ENCODE data around the gene TNS4. TPM values are rescaled to one million over a fixed set of nuclear protein-coding genes. Genes with fewer than 3 reads are reported as not detected.

The TNS4 gene
- total and polyA plus RNA-seq, 4 experiments from 2014 or later: 0.18 to 1.8 (median 0.29) TPM

DNA sequence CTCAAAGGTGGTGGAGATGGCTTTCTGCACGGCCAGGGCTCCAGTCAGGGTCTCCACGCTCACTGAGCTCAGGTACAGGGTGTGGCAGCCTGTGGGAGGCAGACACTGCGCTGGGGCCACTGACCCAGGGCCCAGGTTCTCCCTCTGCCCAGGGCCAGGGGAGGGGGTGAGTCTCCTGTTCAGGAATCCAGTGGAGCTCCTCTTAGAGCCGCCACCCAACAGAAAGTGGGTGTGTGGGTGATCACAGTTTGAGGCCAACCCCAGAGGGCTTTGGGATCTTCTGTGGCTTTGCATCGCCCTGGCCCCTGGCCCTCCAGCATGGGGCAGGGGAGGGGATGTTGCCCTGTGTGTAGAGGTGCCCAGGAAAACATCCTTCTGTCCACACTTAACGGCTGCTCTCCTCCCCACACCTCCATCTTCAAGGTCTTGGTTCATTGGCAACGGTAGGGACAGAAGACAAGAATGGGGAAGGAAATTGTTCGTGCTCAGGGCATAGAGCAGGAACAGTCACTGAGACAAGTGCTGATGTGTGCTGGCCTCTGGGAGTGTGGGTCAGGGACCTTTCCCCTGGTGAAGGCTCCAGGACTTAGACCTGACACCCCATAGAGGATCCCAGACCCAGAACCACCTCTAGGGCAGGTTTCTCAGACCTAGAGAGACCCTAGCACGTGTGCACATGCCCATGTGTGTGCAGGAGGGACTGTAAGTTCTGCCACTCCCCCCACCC, 21.5 kb downstream of the TNS4 start:
- H3K36me3 Mint-ChIP-seq: no peaks in the 10 kb centered on the region
- ChIA-PET CTCF (ENCODE audit: partially characterized antibody) (interaction anchor here (0.7 to 10.1 kb wide), 8 partner anchors 10 to 136 kb away, joined by 3 to 91 read pairs (median 5); no protein-coding TSS in a partner anchor), POLR2A (ENCODE audit: partially characterized antibody) (interaction anchor here (0.6 to 7.0 kb wide), 33 partner anchors 8 to 1209 kb away, joined by 3 to 192 read pairs (median 4); partner anchors contain the start of genes EIF1, IGFBP4, SMARCE1 and TNS4)
- peaks cover 31 to 77% (median 49%) of the 10 kb centered on the region in 4 donors for H3K4me1 Mint-ChIP-seq
- Histone ChIP-seq H3K4me1 (ENCODE audit: insufficient read depth, low read length) (peaks cover 85% of the 10 kb centered on the region), H3K9me3 (ENCODE audit: control insufficient read depth in 1 of 2, low read length in 2 of 2) (no peaks in the 10 kb centered on the region), H3K36me3 (ENCODE audit: insufficient read depth, low read length) (no peaks in the 10 kb centered on the region), H3K27me3 (ENCODE audit: insufficient read depth, low read length) (no peaks in the 10 kb centered on the region), H3K27ac (ENCODE audit: low read depth, low read length) (peak overlapping the region; percentile 83), H3K4me3 (ENCODE audit: low read length in 2 of 2) (peak overlapping the region in 1 of 2 donors; percentile 26)
- peak overlapping the region in 7 of 8 donors; percentile 49 to 78 (median 74) for H3K4me3 Mint-ChIP-seq
- intact Hi-C loops (cut with micrococcal nuclease): loop anchor here (1.0 to 5.0 kb wide), 6 partner anchors 9 to 80 kb away; partner anchors contain the start of gene IGFBP4
- H3K27ac Mint-ChIP-seq: peak overlapping the region; percentile 97 to 100 (median 99)
- H3K9me3 Mint-ChIP-seq: peaks cover 0 to 2% (median 0%) of the 10 kb centered on the region in 8 donors
- no peak for DNase-seq
- no peaks in the 10 kb centered on the region for H3K27me3 Mint-ChIP-seq

GRCh38 chr17:40478486-40478885, 22.9 kb downstream of the TNS4 start:
- Mint-ChIP-seq H3K9me3 (peaks cover 0 to 2% (median 0%) of the 10 kb centered on the region in 8 donors), H3K36me3 (no peaks in the 10 kb centered on the region), H3K27ac (peak overlapping the region; percentile 65 to 100 (median 97)), H3K4me1 (peaks cover 27 to 62% (median 39%) of the 10 kb centered on the region in 4 donors), H3K4me3 (peak overlapping the region in 1 of 8 donors; percentile 44), H3K27me3 (no peaks in the 10 kb centered on the region)
- intact Hi-C loops (cut with micrococcal nuclease): no loop called here
- Histone ChIP-seq H3K27me3 (ENCODE audit: insufficient read depth, low read length) (no peaks in the 10 kb centered on the region), H3K4me1 (ENCODE audit: insufficient read depth, low read length) (peaks cover 71% of the 10 kb centered on the region), H3K36me3 (ENCODE audit: insufficient read depth, low read length) (no peaks in the 10 kb centered on the region), H3K27ac (ENCODE audit: low read depth, low read length) (peak overlapping the region; percentile 83), H3K9me3 (ENCODE audit: control insufficient read depth in 1 of 2, low read length in 2 of 2) (no peaks in the 10 kb centered on the region), H3K4me3 (ENCODE audit: low read length in 2 of 2) (no peak overlapping the region)
- POLR2A ChIA-PET (ENCODE audit: partially characterized antibody): interaction anchor here (0.6 to 7.0 kb wide), 11 partner anchors 7 to 84 kb away, joined by 3 to 192 read pairs (median 5); no protein-coding TSS in a partner anchor
- CTCF ChIA-PET (ENCODE audit: partially characterized antibody): interaction anchor here (0.9 to 5.2 kb wide), 7 partner anchors 12 to 62 kb away, joined by 3 to 117 read pairs (median 4); partner anchors contain the start of gene TOP2A
- no peak for DNase-seq

DNA sequence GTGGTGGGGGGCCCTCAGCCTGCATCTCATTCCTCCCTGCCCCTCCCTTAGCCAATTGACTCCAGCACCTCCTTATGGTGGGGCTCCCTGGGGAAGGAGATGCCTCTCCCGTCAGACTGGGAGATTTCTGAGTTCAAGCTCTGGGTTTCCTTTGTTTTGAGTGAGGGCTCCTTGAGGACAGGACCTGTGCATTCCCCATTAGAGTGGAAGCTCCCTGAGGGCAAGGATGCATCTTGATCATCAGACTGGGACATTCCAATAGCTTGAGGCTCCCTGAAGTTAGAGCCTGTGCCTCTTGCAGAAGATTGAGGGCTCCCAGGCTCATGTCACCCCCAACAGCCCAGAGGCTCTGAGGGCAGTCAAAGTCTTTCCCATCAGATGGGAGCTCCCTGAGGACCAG, 23.6 kb downstream of the TNS4 start:
- H3K27me3 Mint-ChIP-seq: no peaks in the 10 kb centered on the region
- intact Hi-C loops (cut with micrococcal nuclease): no loop called here
- peak overlapping the region in 5 of 7 donors; percentile 61 to 97 (median 72) for H3K27ac Mint-ChIP-seq
- Histone ChIP-seq H3K36me3 (ENCODE audit: insufficient read depth, low read length) (no peaks in the 10 kb centered on the region), H3K4me3 (ENCODE audit: low read length in 2 of 2) (no peak overlapping the region), H3K9me3 (ENCODE audit: control insufficient read depth in 1 of 2, low read length in 2 of 2) (no peaks in the 10 kb centered on the region), H3K27me3 (ENCODE audit: insufficient read depth, low read length) (no peaks in the 10 kb centered on the region), H3K4me1 (ENCODE audit: insufficient read depth, low read length) (peaks cover 64% of the 10 kb centered on the region), H3K27ac (ENCODE audit: low read depth, low read length) (peak overlapping the region; percentile 83)
- ChIA-PET CTCF (ENCODE audit: partially characterized antibody) (interaction anchor here (0.9 to 5.2 kb wide), 9 partner anchors 13 to 82 kb away, joined by 3 to 117 read pairs (median 6); partner anchors contain the start of gene TOP2A), POLR2A (ENCODE audit: partially characterized antibody) (interaction anchor here (1.0 to 7.0 kb wide), 9 partner anchors 8 to 135 kb away, joined by 3 to 192 read pairs (median 5); no protein-coding TSS in a partner anchor)
- no peak overlapping the region for H3K4me3 Mint-ChIP-seq
- H3K4me1 Mint-ChIP-seq: peaks cover 26 to 59% (median 37%) of the 10 kb centered on the region in 4 donors
- peaks cover 0 to 2% (median 0%) of the 10 kb centered on the region in 8 donors for H3K9me3 Mint-ChIP-seq
- no peak for DNase-seq
- no peaks in the 10 kb centered on the region for H3K36me3 Mint-ChIP-seq

- peaks cover 10 to 34% (median 14%) of the 10 kb centered on the region in 4 donors for H3K4me1 Mint-ChIP-seq
- H3K9me3 Mint-ChIP-seq: peaks cover 0 to 2% (median 0%) of the 10 kb centered on the region in 8 donors
- Histone ChIP-seq H3K36me3 (ENCODE audit: insufficient read depth, low read length) (no peaks in the 10 kb centered on the region), H3K27ac (ENCODE audit: low read depth, low read length) (no peak overlapping the region), H3K4me1 (ENCODE audit: insufficient read depth, low read length) (peaks cover 40% of the 10 kb centered on the region), H3K9me3 (ENCODE audit: control insufficient read depth in 1 of 2, low read length in 2 of 2) (no peaks in the 10 kb centered on the region), H3K27me3 (ENCODE audit: insufficient read depth, low read length) (no peaks in the 10 kb centered on the region), H3K4me3 (ENCODE audit: low read length in 2 of 2) (no peak overlapping the region)
- H3K4me3 Mint-ChIP-seq: no peak overlapping the region
- intact Hi-C loops (cut with micrococcal nuclease): no loop called here
- ChIA-PET POLR2A (ENCODE audit: partially characterized antibody) (interaction anchor here (0.6 to 7.0 kb wide), 10 partner anchors 15 to 137 kb away, joined by 3 to 192 read pairs (median 6); partner anchors contain the start of gene TOP2A), CTCF (ENCODE audit: partially characterized antibody) (interaction anchor here (0.5 to 5.2 kb wide), 27 partner anchors 8 to 173 kb away, joined by 3 to 117 read pairs (median 7); partner anchors contain the start of genes IGFBP4 and TOP2A)
- DNase-seq: no peak
- no peaks in the 10 kb centered on the region for H3K27me3 Mint-ChIP-seq
- H3K27ac Mint-ChIP-seq: peak overlapping the region in 4 of 7 donors; percentile 31 to 67 (median 52)
- no peaks in the 10 kb centered on the region for H3K36me3 Mint-ChIP-seq
Observed at GRCh38 chr17:40475234-40475908, 26.1 kb downstream of the TNS4 start.

DNA sequence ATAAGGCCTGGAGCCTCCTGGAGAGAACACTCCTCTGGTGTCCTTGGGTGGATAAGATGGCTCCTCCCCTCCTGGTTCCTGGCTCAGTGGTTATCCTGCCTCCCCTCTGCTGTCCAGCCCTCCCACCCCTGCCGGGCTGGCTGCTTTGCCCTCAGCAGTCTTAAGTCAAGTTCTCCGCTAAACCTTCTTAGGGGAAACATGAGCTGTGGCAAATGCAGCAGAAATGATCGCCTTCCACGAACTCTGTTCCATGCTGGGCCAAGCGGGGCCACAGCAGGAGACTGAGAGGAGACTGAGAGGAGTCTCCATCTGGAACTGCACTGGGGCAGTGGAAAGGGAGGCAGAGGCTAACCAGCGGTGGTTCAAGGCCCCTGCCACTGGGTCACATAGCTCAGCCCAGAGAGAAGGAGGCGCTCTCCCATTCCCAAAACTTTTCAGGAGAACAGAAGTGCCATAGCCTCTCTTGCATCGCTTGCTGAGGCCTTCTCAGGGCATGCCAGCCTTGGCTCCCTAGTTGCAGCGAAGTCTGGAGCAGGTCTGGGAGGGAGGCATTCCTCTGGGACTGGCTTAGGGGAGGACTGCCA, 26.9 kb downstream of the TNS4 start:
- no peaks in the 10 kb centered on the region for H3K9me3 ChIP-seq (ENCODE audit: control insufficient read depth in 1 of 2, low read length in 2 of 2)
- Mint-ChIP-seq H3K4me3 (no peak overlapping the region), H3K27ac (peak overlapping the region in 2 of 7 donors; percentile 18 to 68), H3K9me3 (peaks cover 0 to 2% (median 0%) of the 10 kb centered on the region in 8 donors), H3K27me3 (no peaks in the 10 kb centered on the region), H3K36me3 (no peaks in the 10 kb centered on the region), H3K4me1 (peaks cover 6 to 26% (median 6%) of the 10 kb centered on the region in 4 donors)
- H3K27ac ChIP-seq (ENCODE audit: low read depth, low read length): no peak overlapping the region
- POLR2A ChIA-PET (ENCODE audit: partially characterized antibody): interaction anchor here (0.8 kb wide), 1 partner anchor 16 kb away, joined by 3 read pairs; no protein-coding TSS in a partner anchor
- intact Hi-C loops (cut with micrococcal nuclease): no loop called here
- H3K36me3 ChIP-seq (ENCODE audit: insufficient read depth, low read length): no peaks in the 10 kb centered on the region
- no peak overlapping the region for H3K4me3 ChIP-seq (ENCODE audit: low read length in 2 of 2)
- no peak for DNase-seq
- CTCF ChIA-PET (ENCODE audit: partially characterized antibody): interaction anchor here (0.7 to 5.2 kb wide), 5 partner anchors 9 to 171 kb away, joined by 3 to 117 read pairs (median 18); no protein-coding TSS in a partner anchor
- no peaks in the 10 kb centered on the region for H3K27me3 ChIP-seq (ENCODE audit: insufficient read depth, low read length)
- peaks cover 32% of the 10 kb centered on the region for H3K4me1 ChIP-seq (ENCODE audit: insufficient read depth, low read length)

DNA sequence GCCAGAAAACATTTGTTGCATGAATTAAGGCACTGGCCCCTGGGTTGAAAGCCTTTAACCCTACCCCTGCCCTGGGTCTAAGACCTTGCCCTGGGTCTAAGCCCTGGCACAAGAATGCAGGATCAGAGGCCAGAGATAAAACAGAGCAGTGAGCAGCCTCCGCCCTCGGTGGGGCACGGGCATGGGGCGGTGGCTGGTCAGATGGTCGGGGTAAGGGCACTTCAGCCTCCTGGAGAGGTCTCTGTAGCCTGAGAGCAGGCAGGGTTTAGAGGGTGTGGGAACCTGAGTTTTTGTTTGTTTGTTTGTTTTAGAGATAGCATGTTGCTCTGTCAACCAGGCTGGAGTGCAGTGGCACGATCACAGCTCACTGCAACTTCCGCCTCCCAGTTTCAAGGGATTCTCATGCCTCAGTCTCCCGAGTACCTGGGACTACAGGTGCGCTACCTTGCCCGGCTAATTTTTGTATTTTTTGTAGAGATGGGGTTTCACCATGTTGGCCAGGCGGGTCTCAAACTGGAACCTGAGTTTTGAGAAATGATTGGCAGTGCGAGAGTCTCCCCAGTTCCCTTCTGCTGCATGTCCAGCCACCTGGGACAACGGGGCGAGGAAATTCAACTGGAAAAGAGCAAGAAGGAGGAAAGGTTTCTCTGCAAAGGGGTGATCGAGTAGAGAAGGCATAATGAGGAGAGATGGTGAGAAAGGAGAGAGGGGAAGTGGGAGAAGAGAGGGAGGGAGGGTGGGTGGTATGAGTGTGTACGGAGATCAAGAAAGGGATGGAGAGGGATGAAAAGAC, 27.7 kb downstream of the TNS4 start:
- ChIA-PET POLR2A (ENCODE audit: partially characterized antibody) (no interaction called here), CTCF (ENCODE audit: partially characterized antibody) (interaction anchor here (0.7 to 5.2 kb wide), 4 partner anchors 18 to 171 kb away, joined by 3 to 117 read pairs (median 14); no protein-coding TSS in a partner anchor)
- intact Hi-C loops (cut with micrococcal nuclease): no loop called here
- Mint-ChIP-seq H3K27me3 (no peaks in the 10 kb centered on the region), H3K36me3 (no peaks in the 10 kb centered on the region), H3K4me3 (peak overlapping the region in 1 of 8 donors; percentile 39), H3K27ac (peak overlapping the region in 1 of 7 donors; percentile 64), H3K4me1 (peaks cover 3 to 18% (median 4%) of the 10 kb centered on the region in 4 donors), H3K9me3 (peaks cover 0 to 2% (median 0%) of the 10 kb centered on the region in 8 donors)
- Histone ChIP-seq H3K27me3 (ENCODE audit: insufficient read depth, low read length) (no peaks in the 10 kb centered on the region), H3K27ac (ENCODE audit: low read depth, low read length) (no peak overlapping the region), H3K4me1 (ENCODE audit: insufficient read depth, low read length) (peaks cover 25% of the 10 kb centered on the region), H3K36me3 (ENCODE audit: insufficient read depth, low read length) (no peaks in the 10 kb centered on the region), H3K9me3 (ENCODE audit: control insufficient read depth in 1 of 2, low read length in 2 of 2) (no peaks in the 10 kb centered on the region), H3K4me3 (ENCODE audit: low read length in 2 of 2) (no peak overlapping the region)
- no peak for DNase-seq
